Neuron (in vitro differentiated cells): Measurements from ENCODE around the gene ARPC4.

Source experiments
- H2AFZ ChIP-seq: one replicate; pipeline ENCODE4 v1.6.1; 2013; ENCODE audit warnings: low read depth, mild to moderate bottlenecking, inconsistent platforms, low read length, moderate library complexity
- H3K27me3 ChIP-seq: one replicate; pipeline ENCODE4 v1.6.1; 2013; ENCODE audit warnings: low read length; ENCODE audit not compliant: insufficient read depth
- H3K36me3 ChIP-seq: one replicate; pipeline ENCODE4 v1.6.1; 2013; ENCODE audit warnings: low read length; ENCODE audit not compliant: insufficient read depth
- H3K4me1 ChIP-seq: one replicate; pipeline ENCODE4 v1.6.1; 2013; ENCODE audit warnings: low read length; ENCODE audit not compliant: insufficient read depth
- H3K4me3 ChIP-seq: 2 replicates; pipeline ENCODE4 v1.5.1; 2013; ENCODE audit warnings: mild to moderate bottlenecking, low read length, moderate library complexity
- H3K9me3 ChIP-seq: one replicate; pipeline ENCODE4 v1.6.1; 2013; ENCODE audit warnings: low read length

The ARPC4 gene

GRCh38 chr3:9806688-9807589 is 14.1 kb downstream of the ARPC4 start:
- Histone ChIP-seq H3K9me3 (no peaks in the 10 kb centered on the region), H2AFZ (no peak overlapping the region), H3K27me3 (no peaks in the 10 kb centered on the region), H3K4me3 (no peak overlapping the region), H3K36me3 (peaks cover 63% of the 10 kb centered on the region), H3K4me1 (no peaks in the 10 kb centered on the region)

- Histone ChIP-seq H3K36me3 (peaks cover 62% of the 10 kb centered on the region), H3K9me3 (no peaks in the 10 kb centered on the region), H2AFZ (no peak overlapping the region), H3K27me3 (no peaks in the 10 kb centered on the region), H3K4me1 (no peaks in the 10 kb centered on the region), H3K4me3 (no peak overlapping the region)
Observed at GRCh38 chr3:9807981-9808344, 15.1 kb downstream of the ARPC4 start.

GRCh38 chr3:9808345-9809037 is 15.6 kb downstream of the ARPC4 start:
- no peak overlapping the region for H2AFZ ChIP-seq
- no peaks in the 10 kb centered on the region for H3K4me1 ChIP-seq
- H3K27me3 ChIP-seq = no peaks in the 10 kb centered on the region
- peaks cover 61% of the 10 kb centered on the region for H3K36me3 ChIP-seq
- H3K9me3 ChIP-seq = no peaks in the 10 kb centered on the region
- no peak overlapping the region for H3K4me3 ChIP-seq

GRCh38 chr3:9809239-9809614 is 16.3 kb downstream of the ARPC4 start:
- H3K36me3 ChIP-seq = peaks cover 54% of the 10 kb centered on the region
- H3K27me3 ChIP-seq = no peaks in the 10 kb centered on the region
- H3K9me3 ChIP-seq = no peaks in the 10 kb centered on the region
- H3K4me3 ChIP-seq = no peak overlapping the region
- H3K4me1 ChIP-seq = no peaks in the 10 kb centered on the region
- H2AFZ ChIP-seq = no peak overlapping the region

- no peak within 1 kb of the TSS for H2AFZ ChIP-seq
- H3K27me3 ChIP-seq = no peaks in the 10 kb centered on the region
- no peaks in the 10 kb centered on the region for H3K9me3 ChIP-seq
- no peaks in the 10 kb centered on the region for H3K4me1 ChIP-seq
- no peak within 1 kb of the TSS for H3K4me3 ChIP-seq
- H3K36me3 ChIP-seq = peaks cover 48% of the 10 kb centered on the region
Observed at GRCh38 chr3:9809615-9810432, 16.9 kb downstream of the ARPC4 start, which contains the start of gene TTLL3. Gene TTLL3, plus strand, starts transcription at chr3:9810262. Its CDS starts 400 bp downstream, at chr3:9810662.

DNA sequence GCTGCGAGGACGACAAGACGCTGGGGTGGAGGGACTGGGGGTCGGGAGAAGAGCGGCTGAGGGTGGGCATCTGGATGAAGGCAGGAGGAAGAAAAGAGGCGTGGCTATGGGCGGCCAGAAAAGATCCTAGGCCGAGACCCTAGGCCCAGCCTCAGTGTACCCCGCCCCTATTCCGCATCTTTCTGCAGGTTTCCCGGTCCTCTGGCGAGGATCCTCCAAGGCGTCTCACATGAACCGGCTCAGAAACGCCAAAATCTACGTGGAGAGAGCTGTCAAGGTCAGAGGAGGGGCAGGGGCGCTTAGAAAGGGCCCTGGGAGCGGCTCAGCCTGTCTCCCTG is 17.5 kb downstream of the ARPC4 start:
- H3K27me3 ChIP-seq = no peaks in the 10 kb centered on the region
- H2AFZ ChIP-seq = no peak overlapping the region
- H3K4me3 ChIP-seq = no peak overlapping the region
- no peaks in the 10 kb centered on the region for H3K9me3 ChIP-seq
- H3K36me3 ChIP-seq = peaks cover 43% of the 10 kb centered on the region
- no peaks in the 10 kb centered on the region for H3K4me1 ChIP-seq

- Histone ChIP-seq H3K4me3 (no peak overlapping the region), H3K4me1 (no peaks in the 10 kb centered on the region), H3K36me3 (peaks cover 40% of the 10 kb centered on the region), H3K27me3 (no peaks in the 10 kb centered on the region), H2AFZ (no peak overlapping the region), H3K9me3 (no peaks in the 10 kb centered on the region)
Observed at GRCh38 chr3:9810846-9811245, 18.0 kb downstream of the ARPC4 start.

DNA sequence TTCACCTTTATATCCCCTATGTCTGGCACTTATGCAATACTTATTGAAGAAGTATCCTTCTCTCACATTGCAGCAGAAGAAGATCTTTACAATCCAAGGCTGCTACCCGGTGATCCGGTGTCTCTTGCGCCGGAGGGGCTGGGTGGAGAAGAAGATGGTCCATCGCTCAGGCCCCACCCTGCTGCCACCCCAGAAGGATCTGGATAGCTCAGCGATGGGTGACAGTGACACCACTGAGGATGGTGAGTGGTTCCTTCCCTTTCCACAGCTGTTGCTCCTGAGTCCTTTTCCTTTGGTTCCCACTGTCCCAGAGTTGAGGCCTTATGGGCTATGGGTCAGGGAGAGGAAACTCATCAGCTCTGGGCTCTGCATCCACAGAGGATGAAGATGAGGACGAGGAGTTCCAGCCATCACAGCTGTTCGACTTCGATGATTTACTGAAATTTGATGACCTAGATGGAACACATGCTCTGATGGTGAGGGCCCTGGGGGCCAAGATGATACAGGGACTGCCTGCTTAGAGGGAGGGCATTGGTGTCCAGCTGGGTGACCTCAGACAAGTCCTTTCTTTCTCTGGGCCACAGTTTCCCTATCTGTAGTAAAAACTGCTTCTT is 20.1 kb downstream of the ARPC4 start:
- Histone ChIP-seq H3K4me1 (no peaks in the 10 kb centered on the region), H3K4me3 (no peak overlapping the region)

DNA sequence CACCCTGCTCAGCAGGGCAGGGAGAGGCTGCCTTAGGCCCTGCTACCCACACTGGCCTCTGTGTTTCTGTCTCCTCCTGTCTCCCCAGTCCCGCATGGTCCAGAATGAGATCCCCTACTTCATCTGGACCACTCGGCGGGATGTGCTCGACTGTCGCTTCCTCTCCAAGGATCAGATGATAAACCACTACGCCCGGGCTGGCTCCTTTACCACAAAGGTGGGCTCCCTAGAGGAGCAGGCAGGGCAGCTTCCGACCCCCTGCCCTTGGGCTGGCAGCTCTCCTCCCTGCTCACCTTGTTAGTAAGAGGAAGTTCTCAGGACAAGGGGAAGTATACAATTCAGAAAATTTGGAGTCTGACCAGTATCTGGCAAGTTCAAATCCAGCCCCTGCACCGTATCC is 23.1 kb downstream of the ARPC4 start:
- Histone ChIP-seq H3K27me3 (no peaks in the 10 kb centered on the region), H3K4me1 (no peaks in the 10 kb centered on the region), H3K9me3 (no peaks in the 10 kb centered on the region), H2AFZ (no peak overlapping the region), H3K36me3 (peaks cover 37% of the 10 kb centered on the region), H3K4me3 (no peak overlapping the region)

More for the DNA sequence above, 20.1 kb downstream of the ARPC4 start:
- H3K27me3 ChIP-seq = no peaks in the 10 kb centered on the region
- H3K36me3 ChIP-seq = peaks cover 28% of the 10 kb centered on the region
- H3K9me3 ChIP-seq = no peaks in the 10 kb centered on the region
- no peak overlapping the region for H2AFZ ChIP-seq

DNA sequence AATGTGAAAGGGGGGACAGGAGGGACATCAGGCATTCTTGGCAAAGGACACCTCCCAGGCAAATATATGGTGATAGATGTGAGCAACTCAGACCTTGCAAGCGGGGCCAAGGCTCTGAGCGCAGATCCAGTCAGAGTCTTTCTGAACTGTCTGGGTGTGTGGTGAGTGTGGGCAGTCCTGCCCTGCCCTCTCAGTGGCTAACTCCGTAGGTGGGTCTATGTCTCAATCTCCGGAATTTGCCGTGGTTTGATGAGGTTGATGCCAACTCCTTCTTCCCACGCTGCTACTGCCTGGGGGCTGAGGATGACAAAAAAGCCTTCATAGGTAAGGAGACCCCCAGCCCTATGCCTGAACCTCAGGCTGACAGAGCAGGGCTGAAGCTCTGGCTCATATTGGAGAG is 24.6 kb downstream of the ARPC4 start:
- Histone ChIP-seq H2AFZ (no peak overlapping the region), H3K4me1 (no peaks in the 10 kb centered on the region), H3K27me3 (no peaks in the 10 kb centered on the region), H3K36me3 (peaks cover 35% of the 10 kb centered on the region), H3K4me3 (no peak overlapping the region), H3K9me3 (no peaks in the 10 kb centered on the region)

- Histone ChIP-seq H3K4me3 (no peak overlapping the region), H3K9me3 (no peaks in the 10 kb centered on the region), H3K4me1 (no peaks in the 10 kb centered on the region), H2AFZ (no peak overlapping the region), H3K36me3 (peaks cover 29% of the 10 kb centered on the region), H3K27me3 (no peaks in the 10 kb centered on the region)
Observed at GRCh38 chr3:9818666-9819335, 25.9 kb downstream of the ARPC4 start.

- Histone ChIP-seq H3K27me3 (no peaks in the 10 kb centered on the region), H2AFZ (no peak overlapping the region), H3K4me1 (no peaks in the 10 kb centered on the region), H3K4me3 (no peak overlapping the region), H3K36me3 (peaks cover 27% of the 10 kb centered on the region), H3K9me3 (no peaks in the 10 kb centered on the region)
Observed at GRCh38 chr3:9820543-9820942, 27.7 kb downstream of the ARPC4 start.
